NCI-H524 treated with DMSO at 0.1 percent for 48 hours (cell line): Measurements from ENCODE around the gene UNC93A.
"Not testable (repeated sequence)": the region's sequence is repeated elsewhere in the genome, so short reads cannot be mapped to it uniquely, and the experiment has no call there.

Source experiments
- DNase-seq: peaks from one replicate; lab custom pipeline; 2025; lab: John Stamatoyannopoulos, UW

The UNC93A gene

DNA sequence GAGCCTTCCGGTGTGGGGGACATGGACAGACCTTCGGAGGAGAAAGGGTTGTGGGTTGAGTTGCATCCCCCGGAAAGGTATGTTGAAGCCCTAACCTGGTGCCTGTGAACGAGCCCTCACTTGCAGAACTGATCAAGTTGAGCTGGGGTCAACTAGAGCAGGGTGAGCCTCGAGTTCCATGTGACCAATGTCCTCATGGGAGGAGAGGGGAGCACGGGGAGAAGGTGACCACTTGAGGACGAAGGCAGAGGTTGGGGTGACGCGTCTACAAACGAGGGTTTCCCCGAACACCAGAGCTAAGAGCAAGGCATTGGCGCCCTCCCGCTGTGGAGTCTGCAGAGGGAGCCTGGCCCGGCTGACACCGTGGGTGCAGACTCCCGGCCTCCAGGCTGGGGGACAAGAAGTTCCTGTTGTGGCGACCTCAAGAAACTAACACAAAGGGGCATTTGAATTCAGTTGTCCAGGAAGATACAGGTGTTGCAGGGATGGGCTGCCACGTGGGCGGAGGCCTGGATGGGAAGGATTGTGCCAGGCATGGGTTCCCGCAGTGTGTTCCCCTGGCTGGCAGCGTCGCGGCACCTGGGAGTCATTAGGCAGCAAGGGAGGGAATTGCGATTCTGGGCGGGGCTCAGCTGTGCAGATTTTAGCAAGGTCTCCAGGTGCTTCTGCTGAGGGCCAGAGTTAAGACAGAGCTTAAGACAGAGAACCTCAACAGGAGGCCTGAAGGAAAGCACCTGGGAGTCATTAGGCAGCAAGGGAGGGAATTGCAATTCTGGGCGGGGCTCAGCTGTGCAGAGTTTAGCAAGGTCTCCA lies 20.4 kb upstream of the UNC93A start:
- DNase-seq: no peak

DNA sequence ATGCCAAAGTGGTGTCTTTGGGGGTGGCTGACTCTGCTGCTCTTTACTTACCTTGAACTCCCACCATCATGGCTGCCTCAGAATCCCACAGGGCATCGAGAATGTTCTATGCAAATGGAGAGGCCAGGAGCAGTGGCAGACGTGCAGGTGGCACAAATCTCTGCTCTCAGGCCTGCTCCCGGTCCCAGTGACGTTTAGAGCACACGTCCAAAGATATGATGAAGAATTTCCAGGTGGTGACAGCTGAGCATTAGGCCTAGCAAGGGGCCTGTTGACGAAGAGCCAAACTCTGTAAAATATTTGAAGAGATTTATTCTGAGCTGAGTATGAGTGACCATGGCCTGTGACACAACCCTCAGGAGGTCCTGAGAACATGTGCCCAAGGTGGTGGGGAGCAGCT lies 19.0 kb upstream of the UNC93A start:
- DNase-seq: no peak

DNA sequence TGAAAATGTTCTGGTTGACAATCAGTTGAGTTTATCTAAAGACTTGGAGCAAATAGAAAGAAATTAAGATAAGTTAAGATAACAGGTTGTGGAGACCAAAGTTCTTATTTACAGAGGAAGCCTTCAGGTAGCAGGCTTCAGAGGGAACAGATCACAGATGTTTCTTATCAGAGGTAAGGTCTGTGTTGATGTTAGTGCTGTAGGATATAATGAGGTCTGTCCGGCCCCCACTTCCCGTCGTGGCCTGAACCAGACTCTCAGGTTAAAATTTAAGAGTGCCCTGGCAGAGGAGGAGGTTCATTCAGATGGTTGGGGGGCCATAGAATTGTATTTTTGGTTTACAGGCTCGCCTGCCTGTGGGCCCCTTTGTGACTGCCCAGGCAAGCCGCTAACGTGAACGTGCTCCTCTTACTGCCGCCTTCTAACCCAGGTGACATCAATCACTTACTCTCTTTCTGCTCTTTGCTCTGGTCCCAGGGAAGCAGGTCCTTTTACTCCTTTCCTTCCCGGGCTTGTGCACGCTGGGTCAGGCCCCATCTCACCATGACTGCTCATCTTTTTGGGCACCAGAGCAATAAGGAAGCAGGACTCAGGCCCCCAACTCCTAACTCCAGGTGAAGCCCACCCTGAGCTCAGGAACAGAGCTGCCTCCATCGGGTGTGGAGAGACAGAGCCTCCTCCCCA lies 18.3 kb upstream of the UNC93A start:
- DNase-seq: no peak

DNA sequence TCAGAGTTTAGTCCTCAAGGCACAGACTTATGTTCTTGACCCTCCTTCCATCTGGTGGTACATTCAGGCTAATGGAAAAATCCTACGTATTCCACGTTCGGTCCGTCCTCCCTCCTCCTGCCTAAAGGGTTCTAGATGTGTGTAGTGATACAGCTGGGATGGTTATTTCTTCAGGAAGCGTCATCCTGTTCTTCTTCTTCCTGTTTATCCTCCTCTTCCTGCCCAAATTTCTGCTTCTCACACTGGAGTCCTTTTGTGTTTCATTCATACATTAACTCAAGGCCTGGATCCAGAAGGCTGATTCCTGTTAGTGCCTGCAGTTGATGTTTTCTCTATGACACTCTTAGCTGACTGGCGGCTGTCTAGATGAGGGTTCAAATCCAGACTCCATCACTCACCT lies 16.8 kb upstream of the UNC93A start:
- DNase-seq: no peak

DNA sequence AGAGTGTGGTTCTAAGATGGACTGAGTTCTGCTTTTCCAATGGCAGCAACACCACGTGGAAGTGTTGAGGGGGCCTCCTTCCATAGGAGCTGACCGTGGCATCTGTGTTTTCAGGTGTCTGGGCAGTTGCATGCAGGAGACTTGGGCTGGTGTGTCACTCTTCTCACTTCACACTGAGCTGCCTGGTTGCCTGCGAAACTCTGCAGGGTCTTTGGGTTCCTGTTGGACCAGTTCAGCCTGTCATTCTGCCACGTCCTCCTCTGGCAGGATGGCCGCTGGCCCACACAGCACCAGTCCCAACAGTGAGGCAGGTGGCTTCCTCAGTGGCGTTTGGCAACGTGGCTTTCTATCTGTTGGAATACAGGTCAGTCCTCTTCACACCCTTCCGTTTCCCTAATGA lies 16.1 kb upstream of the UNC93A start:
- no peak for DNase-seq

DNA sequence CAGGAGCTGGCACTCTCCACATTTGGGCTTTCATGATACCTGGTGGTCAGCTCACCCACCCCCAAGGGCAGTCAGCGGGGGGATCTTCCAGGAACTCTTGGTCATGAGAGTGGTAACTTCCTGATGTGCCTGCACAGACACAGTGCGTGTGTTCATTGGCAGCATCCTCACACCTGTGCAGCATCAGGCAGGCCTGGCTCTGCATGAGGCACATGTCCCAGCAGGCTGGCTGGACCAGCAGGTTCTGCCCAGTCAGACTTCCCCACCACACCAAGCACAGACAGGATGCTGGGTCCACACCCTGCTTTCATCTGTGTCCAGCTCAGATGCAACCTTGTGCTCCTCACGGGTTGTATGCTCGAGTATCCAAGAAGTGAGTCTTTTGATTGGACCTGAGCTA lies 15.7 kb upstream of the UNC93A start:
- DNase-seq: no peak

DNA sequence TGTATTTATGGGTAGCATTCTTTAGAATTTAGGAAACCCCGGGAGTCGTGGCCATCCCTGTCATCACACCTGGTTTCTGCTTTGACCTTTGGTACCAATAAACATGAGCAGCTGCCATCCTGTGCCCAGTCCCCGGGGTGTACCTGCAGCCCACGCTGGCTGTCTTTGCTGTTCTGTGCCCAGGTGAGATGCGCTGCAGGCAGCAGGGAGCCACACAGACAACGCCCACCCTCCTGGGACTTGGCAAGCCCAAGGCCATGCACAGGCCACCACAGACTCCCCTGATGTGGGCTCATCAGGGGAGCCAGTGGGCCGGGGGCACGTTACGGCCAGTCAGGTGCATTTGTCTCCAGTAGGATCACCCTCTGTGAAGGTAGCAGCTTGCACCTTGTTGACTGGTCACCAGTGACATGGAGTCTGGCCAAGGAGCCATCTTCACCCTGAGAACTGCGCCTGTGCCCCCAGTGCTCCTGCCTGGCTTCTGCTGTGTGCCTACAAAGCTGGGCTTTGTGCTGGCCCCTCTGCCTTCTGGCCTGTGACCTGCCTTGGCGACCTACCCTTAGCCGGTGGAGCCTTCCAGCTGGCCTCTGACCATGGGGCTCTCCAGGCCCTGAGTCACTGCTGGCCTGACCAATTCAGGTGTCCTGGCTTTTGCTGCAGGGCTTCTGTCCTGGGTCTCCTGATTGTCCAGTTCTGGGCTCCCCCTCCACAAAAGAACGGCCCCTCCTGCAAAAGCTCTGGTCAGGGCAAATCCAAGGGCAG lies 14.2 kb upstream of the UNC93A start:
- DNase-seq: no peak

DNA sequence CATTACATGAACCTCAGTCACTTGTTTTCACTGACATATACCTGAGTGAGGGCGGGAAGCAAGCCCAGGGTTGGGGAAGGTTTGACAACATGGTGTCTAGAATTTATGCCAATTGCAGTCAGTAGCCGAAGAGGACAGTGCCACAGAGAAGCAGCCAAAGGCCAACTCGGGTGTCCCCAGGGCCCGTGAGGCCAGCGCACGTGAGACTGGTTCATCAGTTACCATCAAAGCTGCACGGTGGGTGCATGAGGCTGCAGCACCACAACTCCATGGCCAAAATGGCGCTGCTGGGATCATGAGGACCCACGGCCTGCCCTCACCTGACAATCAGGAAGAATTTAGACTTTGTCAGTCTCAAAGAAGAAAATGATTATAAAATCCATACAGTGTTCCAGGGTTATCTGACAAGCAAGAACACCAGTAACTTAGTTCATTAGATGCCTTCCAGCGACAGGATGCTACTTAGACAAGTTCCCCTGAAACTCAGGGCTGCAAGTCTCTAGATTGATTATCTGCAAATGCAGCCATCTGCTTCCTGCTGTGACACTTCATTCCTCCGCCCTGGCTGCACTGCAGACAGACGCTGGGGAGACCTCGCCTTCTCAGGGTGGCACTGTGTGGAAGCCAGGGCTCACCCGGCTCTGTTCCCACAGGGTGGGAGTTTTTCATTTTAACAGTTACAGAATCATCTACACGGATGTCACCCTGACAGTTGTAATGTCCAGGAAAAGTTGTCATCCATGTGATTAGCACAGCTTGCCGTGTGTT lies 12.8 kb upstream of the UNC93A start:
- not testable (repeated sequence) for DNase-seq

DNA sequence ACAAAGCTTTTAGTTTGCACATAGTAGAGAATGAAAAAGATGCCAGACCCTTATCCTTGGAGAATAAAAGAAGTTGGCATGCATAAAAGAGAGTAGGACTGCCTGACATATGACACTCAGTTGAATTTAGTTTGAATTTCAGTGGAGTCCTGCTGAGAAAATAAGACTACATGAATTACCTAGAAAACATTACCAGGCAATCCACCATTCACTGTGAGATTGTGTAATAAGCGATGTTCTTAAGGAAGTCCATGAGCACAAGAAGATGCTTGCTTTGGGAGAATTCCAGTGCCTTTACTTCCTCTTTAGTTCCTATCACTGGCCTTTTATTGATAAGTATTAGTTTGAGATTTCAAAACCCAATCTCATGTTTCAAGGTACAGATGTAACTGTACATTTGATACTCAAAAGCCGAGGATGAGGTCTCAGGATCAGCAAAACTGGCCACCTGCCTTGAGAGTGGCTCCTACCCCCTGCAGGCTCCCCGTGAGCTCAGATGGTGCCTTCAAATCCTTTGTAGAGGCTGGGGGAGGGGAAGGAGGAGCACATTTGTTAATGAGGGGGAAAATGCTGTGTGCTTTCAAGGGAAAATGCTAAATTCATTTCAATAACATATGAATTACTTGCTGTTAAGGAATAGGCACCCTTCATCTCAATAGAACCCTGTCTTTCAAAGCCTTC lies 11.2 kb upstream of the UNC93A start:
- DNase-seq: peak; percentile 81

DNA sequence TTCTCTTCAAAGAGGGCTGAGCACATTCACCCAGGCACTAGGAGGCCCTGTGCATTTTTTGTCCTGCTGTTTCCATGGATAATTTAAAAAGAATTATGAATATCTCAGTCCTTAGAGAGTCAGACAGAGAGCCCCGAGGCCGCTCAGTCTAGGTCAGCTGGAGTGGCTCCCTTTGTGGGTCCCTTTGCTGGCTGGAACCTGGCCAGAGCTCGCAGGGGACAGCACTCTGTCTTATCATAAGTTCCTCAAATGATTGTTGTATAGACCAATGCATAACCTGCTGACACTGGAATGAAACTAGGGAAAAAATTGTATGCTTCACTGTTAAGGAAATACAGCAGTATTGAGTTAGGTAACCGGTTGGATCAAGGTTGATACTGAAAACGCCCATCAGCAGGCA lies 10.6 kb upstream of the UNC93A start:
- DNase-seq: not testable (repeated sequence)

DNA sequence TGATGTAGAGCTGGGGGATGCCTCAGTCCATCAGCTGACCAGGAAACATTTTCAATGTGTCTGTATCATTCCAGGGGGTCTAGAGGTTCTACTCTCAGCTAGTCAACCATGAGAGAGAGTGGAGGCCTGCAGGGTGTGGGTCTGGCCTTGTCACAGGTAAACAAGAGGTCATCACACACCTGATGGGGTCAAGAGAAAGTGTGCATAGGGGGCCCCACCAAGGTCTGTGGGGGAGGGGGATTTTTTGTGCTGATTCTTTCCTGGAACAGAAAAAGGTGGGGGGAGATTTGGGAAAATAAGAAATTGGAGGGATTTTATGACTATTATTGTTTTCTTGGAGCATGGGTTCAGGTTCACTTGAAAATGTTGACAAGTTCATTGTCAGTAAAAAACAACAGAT lies 8.9 kb upstream of the UNC93A start:
- no peak for DNase-seq

DNA sequence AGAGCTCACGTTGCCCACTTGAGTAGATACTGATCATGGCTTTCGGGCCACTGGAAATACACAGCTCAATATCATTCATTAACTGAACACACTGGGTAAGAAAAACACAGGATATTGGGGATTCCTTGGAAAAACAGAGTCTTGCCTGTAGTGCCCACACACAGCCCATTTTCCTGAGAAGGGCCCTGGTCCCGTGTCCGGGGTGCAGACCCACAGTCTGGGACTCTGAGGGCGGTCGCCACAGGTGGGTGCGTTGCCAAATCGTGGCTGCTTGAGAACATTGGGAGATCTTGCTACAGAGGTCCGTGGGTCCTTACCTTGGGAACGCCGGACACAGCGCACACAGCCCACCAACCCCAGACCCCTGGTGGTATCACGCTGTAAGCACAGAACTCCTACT lies 6.5 kb upstream of the UNC93A start:
- DNase-seq: not testable (repeated sequence)

DNA sequence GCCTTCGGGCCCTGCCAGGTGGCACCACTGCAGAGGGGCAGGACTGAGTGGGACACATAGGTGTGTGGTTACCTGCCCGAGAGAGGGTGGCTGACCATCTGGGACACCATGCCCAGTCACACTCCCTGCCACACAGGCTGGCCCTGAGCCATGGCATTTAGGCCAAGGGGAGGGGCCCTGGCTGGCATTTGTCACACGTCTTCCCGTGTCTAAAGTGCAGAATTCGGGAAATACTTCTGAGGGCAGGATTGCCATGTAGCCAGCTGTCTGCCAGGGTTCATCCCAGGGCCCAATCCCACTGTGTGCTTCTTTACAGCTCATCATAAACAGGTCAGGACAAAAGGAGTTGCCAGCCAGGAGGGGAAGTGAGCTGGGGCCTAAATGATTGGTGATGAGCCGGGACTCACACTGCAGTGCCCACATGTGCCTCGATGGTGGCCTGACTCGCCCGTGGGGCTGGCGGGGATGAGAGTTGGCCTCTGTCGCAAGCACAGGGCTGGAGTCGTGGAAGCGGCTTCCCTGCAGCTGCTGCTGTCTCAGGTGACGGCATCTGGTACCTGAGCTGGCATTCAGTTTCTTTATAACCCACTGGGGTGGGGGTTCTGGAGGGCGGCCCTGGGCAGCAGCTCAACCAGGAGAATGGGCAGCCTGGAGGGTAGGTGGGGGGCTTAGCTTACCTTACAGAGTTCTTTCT lies 5.9 kb upstream of the UNC93A start:
- DNase-seq: no peak

DNA sequence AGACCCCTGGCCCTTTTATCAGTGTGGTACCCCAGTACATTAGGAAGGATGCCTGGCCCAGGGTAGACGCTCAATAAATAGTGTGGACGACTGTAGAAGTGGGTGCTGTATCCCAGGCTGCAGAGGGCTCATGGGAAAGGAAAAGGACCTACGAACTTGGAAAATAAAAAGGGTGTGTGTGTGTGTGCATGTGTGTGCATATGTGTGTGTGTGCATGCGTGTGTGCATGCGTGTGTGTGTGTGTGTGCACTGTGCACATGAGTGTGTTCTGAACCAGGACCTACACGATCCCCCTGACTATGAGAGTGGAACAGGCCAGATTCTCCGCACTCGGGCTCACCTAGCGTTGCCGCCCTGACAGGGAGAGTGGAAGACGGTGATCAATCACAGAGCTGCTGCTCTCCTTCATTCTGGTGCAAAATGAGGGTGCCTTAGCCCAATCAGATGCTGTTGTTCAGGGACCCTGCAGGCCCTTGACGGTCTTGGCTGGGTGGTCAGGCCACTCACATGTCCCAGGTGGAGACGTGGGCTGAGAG lies 3.5 kb upstream of the UNC93A start:
- no peak for DNase-seq

DNA sequence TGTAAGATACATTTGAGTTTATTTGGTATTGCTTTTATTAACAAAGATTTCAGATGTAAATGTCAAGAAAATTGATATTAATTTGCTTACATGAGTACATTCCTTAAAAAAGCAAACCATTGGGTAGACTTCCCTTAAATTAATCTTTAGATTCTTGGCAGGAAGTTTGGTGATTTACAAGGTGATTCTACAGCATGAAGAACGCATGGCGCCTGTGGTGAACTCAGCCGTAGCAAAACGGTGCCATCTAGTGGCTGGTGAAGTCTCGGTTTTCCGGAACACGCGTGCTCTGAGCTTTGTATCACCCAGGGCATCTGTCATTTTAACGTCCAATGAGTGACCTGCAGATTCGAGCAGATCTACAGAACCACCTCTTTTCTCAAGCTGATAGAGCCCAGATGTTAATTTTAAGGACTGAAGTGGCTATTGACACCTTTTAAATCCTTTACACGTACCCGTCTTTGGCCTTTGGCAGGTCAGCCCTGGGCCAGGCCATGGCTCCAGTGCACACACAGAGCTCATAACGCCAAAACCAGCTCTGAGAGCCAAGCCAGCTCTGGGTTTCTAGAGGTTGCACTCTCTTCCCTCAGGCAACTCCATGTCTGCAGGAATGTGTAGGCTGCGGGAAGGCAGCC lies 2.4 kb upstream of the UNC93A start:
- peak; percentile 39 for DNase-seq

DNA sequence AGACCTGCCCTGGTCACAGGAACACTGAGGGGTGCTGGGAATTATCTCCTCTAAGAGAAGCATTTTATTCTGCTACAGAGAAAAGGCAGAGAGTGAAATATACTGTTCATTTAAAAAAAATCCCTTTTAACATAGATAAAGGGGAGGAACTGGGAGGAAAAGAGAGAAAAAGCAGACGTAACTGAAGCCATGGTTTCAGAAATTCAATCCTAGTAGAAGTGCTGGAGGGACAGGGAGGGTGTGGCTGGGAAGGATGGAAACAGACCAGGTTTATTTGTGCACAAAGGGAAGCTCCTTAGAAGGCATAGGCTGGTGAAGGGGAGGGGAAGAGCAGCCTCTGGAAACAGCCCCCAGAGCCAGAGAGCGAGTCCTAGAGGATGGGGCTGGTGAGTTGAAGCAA lies 1.8 kb upstream of the UNC93A start:
- not testable (repeated sequence) for DNase-seq

DNA sequence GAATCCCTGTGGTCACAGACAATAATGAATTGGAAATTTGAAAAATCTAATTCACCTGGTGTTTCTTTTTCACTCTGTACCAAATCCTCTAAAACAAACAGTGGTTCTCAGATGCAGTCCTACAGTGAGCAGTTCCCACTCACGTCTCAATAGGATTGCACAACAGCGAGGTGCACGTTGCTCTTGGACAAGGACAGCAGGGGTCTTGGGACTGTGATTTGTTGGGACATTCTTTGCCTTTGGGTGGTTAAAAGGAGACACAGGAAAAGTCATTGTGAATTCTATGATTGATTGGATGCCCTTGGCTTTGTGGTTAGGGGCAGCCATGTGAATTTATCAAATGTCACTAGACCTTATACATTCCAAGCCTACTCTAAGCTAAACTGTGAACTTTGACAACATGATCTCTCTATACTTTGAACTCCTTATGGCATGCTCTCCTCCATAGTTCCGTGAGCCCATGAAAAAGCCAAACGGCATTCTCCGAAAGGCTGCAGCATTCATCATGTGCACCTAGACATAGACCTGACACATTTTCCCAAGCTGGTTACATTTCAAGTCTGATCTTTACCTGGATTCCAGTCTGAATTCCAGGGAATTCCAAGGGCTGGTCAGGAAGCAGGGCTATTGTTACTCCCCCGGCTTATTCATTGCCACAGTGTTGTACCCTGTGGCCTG lies 647 bp downstream of the UNC93A start:
- DNase-seq: no peak

DNA sequence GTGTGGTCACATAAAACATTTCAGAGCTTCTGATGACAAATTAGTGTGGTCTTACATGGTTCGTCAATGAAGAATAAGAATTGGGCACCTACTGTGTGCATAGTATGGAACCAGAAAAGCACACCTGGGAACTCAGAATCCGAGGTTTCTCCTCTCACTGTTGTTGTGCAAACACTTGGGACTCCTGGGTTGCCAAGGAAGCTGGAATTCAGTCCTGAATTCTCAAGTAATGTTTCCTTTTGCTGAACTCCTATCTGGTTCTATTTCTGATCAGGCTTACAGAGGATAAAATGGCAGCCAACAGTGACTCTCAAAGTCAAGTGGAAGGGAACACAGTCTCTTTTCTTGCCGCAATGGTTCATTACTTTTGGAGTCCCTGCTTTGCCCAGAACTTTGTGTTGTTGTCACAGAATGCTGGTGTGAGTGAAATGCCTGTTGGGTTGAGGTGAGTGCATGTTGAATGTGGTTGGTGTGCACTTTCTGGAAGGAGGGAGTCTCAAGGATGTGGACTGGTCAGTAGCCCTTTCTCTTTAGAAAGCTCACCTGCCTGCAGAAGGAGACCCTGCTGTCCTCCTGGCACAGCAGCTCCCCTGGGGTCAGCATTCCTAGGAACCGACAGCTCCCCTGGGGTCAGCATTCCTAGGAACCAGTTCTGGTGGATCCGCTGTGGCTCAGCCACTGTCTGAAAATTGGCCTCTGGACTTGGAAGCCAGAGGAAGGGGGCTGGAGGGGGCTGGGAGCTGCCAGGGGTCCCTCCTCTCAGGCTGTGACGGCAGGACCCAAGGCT lies 1.4 kb downstream of the UNC93A start:
- no peak for DNase-seq

DNA sequence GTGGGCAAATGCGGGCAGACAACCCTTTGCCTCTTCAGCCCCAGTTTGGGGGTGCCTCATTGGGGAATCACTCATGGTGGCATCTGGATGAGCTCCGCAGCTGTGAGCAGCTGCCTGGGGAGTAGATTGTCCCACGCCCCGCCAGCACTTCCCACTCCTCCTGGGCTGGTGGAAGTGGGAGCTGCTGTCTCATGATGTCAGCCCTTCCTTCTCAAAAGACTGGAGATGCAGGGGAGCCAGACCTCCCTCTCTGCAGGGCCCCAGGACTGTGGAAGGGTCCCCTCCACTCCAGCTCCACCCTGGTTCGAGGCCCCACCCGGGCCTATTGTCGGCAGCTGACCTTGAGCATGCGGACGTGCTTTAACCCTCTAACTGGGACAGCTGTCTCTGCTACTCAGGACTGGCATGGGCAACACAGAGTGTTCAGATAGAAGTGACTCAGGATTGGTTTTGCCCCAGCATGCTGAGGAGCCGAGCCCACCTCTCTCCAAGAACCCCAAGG lies 2.0 kb downstream of the UNC93A start:
- no peak for DNase-seq
